HG03520 (cell line): ENCODE results near the gene JOSD1.
"Not testable (repeated sequence)": the region's sequence is repeated elsewhere in the genome, so short reads cannot be mapped to it uniquely, and the experiment has no call there.

ENCODE experiments used
- ATAC-seq: cut with Tn5 transposase; IDR thresholded peaks from one replicate; pipeline ENCODE4 v1.9.1; 2021; ENCODE audit warnings: mild to moderate bottlenecking, moderate library complexity; ENCODE audit not compliant: unreplicated experiment

The JOSD1 gene

GRCh38 chr22:38694049-38694448, 6.7 kb downstream of the JOSD1 start:
- ATAC-seq, result no peak

- ATAC-seq, result no peak
Observed at GRCh38 chr22:38689651-38690050, 11.1 kb downstream of the JOSD1 start.

GRCh38 chr22:38685761-38686160, 15.0 kb downstream of the JOSD1 start:
- no peak for ATAC-seq

- no peak for ATAC-seq
Observed at GRCh38 chr22:38684895-38685294, 15.8 kb downstream of the JOSD1 start.

GRCh38 chr22:38681582-38682335, 19.0 kb downstream of the JOSD1 start, which contains the start of gene TOMM22:
Gene TOMM22, plus strand, starts transcription at chr22:38681957. Its CDS starts 22 bp downstream, at chr22:38681979.
- peak; percentile 83 for ATAC-seq

GRCh38 chr22:38675833-38676232, 24.9 kb downstream of the JOSD1 start:
- no peak for ATAC-seq

GRCh38 chr22:38674888-38675287, 25.9 kb downstream of the JOSD1 start:
- ATAC-seq, result no peak

- ATAC-seq, result peak; percentile 31
Observed at GRCh38 chr22:38657045-38657909, 43.5 kb downstream of the JOSD1 start.

- ATAC-seq, result peak; percentile 58
Observed at GRCh38 chr22:38656256-38657044, 44.3 kb downstream of the JOSD1 start, which contains the start of the genes CBY1 and FAM227A. Gene CBY1, plus strand, starts transcription at chr22:38656638. Its CDS starts 11,417 bp downstream, at chr22:38668055. Gene FAM227A, minus strand, starts transcription at chr22:38656392. Its CDS starts 6,224 bp downstream, at chr22:38650168.

GRCh38 chr22:38655519-38656255, 45.1 kb downstream of the JOSD1 start:
- peak; percentile 24 for ATAC-seq

- no peak for ATAC-seq
Observed at GRCh38 chr22:38653741-38654140, 47.0 kb downstream of the JOSD1 start.

GRCh38 chr22:38652859-38653258, 47.9 kb downstream of the JOSD1 start:
- ATAC-seq, result no peak

- no peak for ATAC-seq
Observed at GRCh38 chr22:38649841-38650522, 50.8 kb downstream of the JOSD1 start.

- no peak for ATAC-seq
Observed at GRCh38 chr22:38645430-38645829, 55.3 kb downstream of the JOSD1 start.

GRCh38 chr22:38644245-38644644, 56.5 kb downstream of the JOSD1 start:
- not testable (repeated sequence) for ATAC-seq

- no peak for ATAC-seq
Observed at GRCh38 chr22:38641476-38642040, 59.2 kb downstream of the JOSD1 start.

GRCh38 chr22:38638728-38639127, 62.0 kb downstream of the JOSD1 start:
- no peak for ATAC-seq

- ATAC-seq, result no peak
Observed at GRCh38 chr22:38638216-38638615, 62.5 kb downstream of the JOSD1 start.
